ENCODE results near the gene CEND1.

- TF ChIP-seq CTCF (IDR thresholded peaks at IDR 0.05; ENCODE audit: low read length) (no peak), EZH2 (optimal IDR thresholded peaks at IDR 0.05; ENCODE audit: low read depth, low read length) (no peak), EZH2phosphoT487 (IDR thresholded peaks at IDR 0.05; ENCODE audit: low read length) (no peak)
Measured at GRCh38 chr11:795634-796564, 6.0 kb upstream of the CEND1 start.

All from MM.1S (cell line).